Activated naive CD4-positive, alpha-beta T cell (primary cell): ENCODE measurements around the gene IRS2.
"Not testable (repeated sequence)": the region's sequence is repeated elsewhere in the genome, so short reads cannot be mapped to it uniquely, and the experiment has no call there.

Experiments used
- DNase-seq, 4 experiments: peaks; one replicate each; lab custom pipeline; 2025; lab: John Stamatoyannopoulos, UW

IRS2 gene

DNA sequence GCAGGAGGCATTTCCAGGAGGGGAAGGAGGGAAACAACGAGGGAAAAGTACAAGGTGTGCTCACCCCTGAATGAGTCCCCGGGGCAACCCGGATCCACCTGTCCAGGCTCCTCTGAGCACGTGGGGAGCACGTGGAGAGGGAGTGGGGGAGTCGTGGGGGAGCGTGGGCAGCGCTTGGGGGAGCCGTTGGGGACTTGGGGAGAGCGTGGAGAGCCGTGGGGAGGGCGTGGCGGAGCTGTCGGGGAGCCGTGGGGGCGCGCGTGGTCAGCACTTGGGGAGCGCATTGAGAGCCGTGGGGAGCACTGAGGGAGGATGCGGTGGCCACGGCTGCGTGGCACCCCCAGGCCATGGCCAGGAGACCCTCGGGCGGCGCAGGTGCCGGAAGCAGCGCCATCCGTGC is 52.8 kb downstream of the IRS2 start:
- DNase-seq = no peak

DNA sequence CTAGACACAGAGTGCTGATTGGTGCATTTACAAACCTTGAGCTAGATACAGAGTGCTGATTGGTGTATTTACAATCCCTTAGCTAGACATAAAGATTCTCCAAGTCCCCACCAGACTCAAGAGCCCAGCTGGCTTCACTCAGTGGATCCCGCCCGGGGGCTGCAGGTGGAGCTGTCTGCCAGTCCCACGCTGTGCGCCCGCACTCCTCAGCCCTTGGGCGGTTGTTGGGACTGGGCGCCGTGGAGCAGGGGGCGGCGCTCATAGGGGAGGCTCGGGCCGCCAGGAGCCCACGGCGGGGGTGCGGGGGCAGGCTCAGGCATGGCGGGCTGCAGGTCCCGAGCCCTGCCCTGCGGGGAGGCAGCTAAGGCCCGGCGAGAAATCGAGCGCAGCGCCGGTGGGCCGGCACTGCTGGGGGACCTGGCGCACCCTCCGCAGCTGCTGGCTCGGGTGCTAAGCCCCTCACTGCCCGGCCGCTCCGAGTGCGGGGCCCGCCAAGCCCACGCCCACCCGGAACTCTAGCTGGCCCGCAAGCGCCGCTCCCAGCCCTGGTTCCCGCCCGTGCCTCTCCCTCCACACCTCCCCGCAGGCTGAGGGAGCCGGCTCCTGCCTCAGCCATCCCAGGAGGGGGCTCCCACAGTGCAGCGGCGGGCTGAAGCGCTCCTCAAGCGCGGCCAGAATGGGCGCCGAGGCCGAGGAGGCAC is 53.8 kb downstream of the IRS2 start:
- not testable (repeated sequence) for DNase-seq

DNA sequence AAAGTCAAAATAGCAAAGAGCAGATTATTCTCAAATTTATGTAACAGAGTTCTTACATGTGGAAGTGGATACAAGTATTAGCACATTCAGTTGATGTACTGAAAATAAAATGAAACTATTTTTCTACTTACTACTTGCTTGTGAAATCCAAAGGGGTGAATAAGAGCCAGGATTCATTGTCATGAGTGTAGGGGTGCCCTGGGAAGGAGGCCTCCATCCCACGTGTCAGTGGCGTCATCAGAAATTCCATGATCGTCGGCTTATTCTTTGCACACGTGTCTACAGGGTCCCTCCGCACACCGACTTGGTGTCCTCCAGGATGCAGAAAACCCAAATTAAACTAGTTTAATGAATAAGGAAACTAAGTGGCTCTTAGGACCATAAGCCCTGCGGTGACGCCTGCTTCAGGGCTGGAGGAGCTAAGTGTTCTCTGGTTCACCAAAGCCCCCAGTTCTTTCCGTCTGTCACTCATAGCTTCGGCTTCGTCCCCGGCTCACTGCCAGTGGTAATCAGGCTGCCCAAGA is 55.5 kb downstream of the IRS2 start:
- no peak for DNase-seq

DNA sequence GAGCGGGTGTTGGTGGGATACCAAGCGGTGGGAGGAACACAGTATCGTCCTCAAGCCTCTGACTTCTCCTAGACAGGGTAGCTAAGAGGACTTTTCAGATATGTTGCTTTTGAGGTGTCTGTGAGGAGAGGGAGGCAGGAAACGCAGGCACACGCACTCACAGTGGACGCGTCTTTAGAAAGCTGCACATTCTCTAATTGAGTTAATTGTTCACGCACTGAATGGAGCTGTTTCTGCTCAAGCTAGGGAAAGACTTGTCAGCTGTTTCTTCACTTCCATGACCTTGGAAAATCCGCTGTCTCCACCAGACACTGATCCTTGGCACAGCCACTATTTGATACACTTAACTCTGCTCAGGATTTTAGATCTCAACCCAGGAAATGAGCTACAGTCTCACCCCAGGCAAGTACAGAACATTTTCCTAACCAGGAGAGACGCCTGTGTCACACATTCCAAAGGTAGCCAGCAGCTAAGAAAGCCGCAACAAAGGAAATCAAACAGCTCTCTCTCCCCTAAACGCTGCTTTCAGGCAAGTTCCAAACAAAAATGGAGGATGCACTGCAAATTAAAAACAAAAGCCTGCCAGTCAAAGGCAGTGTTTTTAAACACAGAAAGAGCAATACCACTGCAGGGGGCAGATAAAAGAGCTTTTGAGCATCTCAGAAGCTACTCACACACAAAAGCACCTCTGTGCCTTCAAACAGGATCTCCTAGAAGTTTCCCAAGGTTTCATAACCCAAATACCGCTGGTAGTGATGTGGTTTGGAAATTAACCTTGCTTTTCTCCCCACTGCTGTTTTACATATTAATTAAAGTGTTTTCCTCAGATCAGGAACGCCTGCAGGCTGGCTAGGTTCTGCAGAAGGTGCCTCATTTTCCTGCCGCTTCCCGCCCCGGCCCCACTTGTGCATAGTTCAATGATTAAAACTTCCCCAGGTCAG is 57.3 kb downstream of the IRS2 start:
- DNase-seq = no peak

DNA sequence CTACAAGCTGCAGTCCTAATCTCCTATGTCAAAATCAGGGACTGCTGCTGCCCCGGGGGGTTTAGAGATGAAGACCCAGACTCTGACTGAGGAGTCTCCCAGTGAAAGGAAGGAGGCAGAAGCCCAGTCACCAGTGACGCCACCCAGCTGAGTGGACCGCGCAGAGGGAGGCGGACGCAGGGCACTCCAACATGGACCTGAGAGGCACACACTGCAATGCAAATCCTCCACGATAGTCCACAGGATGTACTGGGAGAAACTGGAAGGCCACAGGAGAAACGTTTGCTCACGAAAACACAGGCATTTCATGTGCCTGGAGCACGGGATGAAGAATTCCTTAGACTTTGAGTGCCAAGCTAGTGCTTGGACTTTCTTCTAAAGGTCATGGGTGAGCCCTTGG is 58.3 kb downstream of the IRS2 start:
- no peak for DNase-seq

DNA sequence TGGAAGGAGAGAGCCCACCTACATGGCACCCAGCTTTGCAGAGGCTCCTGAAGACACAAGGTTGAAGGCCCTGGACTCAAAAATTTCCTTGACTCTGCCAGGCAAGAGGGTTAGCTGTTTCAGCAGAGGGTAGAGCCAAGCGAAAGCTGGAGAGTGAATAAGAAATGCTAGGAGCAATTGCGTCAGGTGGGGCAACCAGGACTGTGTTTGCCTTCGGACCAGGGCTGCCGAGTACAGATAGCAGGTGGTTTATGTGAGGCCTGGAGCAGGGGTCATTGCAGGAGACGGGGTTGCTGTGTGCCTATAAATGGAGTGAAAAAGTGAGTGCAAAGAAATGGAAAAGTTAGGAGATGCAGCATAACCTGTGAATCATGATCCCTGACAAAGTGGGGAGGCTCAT is 59.1 kb downstream of the IRS2 start:
- DNase-seq = no peak

DNA sequence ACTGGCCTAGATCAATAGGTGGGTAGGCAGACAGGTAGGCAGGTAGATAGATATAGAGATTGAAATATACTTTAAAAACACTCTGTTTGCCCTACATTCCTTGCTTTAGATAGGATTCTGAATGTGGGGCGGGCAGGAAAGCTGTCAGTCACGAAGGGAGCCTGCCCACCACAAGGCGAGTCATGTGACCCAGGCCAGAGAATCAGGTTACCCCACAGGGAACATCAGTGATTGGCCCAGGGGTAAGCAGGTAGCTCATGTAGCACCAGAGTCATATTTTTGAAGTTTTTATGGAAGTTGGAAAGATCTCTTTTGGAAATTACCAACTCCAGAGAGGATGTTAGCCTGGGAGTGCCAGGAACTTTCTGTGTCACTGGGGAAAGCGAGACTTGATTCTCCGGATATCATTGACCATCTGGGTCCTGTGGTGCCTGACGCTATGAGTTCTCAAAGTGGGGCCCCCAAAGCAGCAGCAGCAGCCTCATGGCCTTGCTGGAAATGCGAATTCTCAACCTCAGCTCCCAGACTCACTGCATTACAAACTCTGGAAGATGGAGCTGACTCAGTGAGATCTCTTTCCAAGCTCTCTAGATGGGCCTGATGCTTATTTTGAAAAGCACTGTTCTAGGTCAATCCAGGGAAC is 60.3 kb downstream of the IRS2 start:
- DNase-seq = no peak

DNA sequence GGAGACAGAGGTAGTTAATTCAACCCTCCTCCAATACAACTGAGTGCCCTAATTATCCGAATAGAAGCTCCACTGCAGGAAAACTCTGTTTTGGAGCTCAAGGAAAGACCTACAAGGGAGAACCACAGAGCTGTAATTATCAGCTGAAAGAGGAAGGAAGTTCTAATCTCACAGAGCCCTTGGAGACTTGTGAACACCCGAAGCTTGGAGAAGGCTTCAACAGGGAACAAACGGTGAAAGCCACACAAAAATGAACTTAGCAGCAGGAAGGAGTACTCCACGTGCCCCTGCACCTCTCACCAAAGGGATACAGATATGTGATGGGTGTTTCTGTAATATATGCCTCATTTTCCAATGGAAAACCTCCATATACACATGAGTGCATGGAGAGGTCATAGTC is 61.1 kb downstream of the IRS2 start:
- no peak for DNase-seq

DNA sequence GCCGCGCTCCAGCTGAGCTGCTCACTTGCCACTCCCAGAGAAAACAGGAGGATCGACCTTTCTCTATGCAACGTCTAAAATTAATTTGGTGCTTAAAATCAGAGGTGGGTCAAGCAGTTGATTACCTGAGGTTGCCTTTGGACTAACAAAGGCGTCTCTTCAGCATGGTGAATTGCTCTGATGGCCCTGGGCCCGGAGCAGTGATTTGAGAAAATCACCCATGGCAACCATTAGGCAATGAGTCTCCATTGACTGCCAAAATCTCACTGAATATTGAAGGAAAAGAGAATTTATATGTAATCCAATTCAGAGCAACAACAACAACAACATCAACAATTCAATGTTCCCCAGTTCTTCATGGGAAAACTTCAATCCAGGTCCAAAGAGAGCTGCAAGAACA is 61.8 kb downstream of the IRS2 start:
- DNase-seq = no peak

DNA sequence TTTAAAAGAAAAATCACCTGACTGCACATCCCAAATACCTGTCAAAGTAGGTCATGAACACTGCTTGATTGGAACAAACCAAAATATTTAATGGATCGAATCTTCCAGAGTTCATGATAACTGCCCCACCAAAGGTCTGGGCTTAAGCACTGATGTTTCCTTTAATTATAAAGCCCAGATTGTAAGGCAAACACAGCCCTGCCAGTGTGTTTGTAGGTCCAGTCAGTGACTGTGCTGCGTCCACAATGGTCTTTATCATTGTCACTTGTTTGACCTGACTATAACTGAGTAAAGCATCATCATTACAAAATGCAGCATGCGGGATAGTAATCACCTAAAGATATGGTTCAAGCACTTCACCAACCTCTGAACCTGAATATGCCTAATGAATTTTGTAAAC is 63.3 kb downstream of the IRS2 start:
- DNase-seq = no peak

DNA sequence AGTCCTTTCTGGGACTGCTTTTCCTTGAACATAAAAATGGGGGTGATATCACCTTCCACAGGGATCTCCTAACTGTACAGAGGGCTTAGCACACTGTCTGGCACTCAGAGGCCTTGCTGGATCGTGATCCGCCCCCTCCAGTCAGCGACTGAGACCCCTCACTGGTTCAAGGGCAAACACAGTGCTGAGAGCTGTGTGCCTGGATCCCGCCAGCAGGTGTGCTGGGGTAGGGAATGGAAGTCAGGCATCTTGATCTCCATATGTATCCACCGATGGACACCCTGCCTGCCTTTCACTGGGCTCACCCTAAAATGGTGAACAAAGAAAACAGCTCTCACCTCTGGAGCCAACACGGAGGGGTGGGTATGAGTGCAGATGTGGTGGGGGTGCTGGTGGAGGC is 64.3 kb downstream of the IRS2 start:
- DNase-seq = no peak

DNA sequence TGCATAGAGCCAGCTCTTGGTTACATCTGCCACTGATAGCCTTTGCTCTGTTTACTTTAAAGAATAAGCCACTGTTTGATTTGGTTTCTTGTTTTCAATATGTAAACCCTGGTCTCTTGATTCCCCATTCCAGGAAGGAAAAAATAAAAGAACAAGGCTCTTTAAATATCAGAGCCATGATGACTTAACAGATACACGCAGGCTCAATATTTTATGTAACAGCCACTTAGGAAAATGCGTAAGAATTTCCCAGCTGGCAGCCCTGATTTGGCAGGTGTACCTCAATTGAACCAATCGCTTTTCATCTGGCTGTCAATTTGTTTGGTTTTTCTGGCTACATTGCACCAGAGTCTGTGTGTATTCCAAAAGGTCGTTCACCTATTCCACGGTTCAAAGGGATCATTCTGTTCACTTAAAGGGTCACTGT is 65.6 kb downstream of the IRS2 start:
- no peak for DNase-seq

DNA sequence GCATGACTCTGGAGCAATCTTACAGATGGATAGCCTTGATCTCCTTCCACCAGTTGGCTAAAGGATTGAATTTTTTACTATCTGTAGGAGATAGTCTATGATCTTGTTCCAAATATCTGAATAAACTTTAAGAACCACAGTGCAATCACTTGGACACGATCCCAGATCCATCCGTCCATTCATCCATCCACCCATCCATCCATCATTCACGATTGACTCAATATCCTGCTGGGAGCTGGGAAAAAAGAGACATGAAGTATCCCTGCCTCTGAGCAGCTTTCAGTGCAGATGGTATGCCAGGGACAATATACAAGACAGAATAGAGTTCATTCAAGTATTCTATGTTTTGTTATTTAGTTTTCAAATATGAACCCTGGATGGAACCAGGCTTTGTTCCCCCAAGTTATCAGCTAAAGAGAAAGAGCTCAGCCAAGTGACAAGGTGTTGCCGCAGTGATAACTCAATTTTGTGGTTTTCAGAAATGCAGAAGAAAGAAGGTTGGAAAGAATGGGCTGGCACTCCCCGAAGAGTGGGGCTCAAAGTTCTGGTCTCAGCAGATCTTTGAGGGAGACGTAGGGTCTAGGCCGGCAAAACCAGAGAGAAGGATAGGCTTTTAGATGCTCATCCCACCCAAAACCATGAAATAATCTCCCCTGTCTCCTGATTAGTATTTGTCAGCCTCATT is 66.3 kb downstream of the IRS2 start:
- no peak for DNase-seq

DNA sequence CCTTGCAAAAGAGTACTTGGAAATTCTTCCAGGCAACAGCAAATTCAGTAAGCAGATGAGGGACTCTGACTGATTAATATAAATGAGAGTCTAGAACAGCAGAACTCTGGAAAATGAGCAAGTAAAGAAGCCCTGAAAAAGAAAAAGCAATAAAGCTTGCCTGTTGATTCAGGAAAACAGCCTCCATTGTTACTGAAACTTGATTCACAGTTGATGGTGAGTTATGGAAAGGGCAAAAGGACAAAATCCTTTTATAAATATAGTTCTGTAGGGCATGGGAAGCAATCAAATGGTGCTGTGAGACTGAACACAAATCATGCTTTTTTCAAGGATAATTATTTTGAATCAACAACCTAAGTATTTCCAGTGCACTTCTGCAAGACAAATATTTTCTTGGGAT is 67.7 kb downstream of the IRS2 start:
- no peak for DNase-seq

DNA sequence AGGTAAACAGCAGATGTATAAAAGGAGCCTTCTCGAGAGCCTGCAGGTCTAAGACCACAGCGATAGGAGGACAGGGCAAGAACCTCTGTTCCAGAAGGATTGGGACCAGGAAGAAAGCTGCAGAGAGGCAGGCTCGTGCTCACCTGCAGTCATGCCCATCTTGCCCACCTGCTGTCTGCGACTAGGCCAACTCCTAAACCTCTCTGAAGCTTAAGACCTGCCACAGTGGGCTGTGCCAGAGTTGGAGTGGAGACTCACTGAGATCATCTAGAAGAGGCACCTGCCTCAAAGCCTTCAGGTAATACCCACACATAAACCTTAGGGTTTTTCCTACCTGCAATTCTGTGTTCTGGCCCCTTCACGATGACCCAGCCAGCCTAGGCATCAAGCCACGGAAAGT is 68.7 kb downstream of the IRS2 start:
- no peak for DNase-seq

DNA sequence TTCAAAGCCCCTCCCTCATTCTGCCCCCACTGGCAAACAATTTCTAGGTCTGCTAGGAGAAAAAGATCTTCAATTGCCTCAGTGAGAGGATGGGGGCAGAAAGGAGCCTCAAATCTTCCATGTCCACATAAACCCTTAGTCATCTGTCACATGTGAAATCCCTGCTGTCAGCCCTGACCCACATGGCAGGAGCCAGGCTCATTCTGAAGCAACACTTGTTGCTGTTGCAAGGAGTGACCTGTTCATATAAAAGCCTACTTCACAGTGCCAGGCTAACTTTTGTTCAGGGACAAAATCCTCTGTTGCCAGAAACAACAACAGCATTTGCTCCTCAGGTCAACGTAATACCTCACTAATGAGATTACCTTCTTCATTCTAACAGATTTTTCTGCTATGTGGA is 70.5 kb downstream of the IRS2 start:
- no peak for DNase-seq

DNA sequence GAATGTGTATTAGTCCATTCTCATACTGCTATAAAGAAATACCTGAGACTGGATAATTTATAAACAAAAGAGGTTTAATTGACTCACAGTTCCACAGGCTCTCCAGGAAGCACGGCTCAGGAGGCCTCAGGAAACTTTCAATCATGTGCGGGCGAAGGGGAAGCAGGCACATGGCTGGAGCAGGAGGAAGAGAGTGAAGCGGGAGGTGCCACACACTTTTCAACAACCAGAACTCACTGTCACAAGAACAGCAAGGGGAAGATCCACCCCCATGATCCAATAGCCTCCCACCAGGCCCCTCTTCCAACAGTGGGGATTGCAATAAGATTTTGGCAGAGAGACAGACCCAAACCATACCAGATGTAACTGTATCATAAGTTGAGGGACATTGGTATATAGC is 72.7 kb downstream of the IRS2 start:
- DNase-seq = no peak

DNA sequence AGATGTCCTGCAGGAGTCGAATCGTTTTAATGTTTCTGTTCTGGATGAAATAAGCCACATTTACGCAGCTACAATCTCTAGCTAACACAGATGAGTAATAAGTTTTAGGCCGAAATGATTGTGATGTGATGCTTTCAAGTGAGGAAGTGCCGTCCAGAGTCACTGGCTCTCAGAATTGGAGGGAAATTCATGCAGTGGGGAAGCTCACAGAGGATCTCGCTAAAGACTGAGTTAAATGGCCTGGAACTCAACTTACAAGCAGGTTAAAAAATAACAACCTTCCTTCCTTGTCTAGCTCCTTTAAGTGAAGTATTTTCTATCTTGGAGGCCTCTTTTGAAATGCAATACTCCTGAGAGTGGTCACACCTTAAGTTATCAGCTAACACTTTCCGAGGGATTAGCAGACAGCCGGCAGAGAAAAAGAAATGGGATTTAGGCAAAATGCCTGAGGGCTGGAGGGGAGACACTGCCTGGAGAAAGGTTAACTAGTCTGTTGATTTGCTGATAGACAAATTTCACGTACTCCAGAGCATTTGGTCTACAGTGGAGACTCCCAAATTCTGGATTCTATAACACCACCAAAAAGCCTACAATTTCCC is 74.2 kb downstream of the IRS2 start:
- no peak for DNase-seq

DNA sequence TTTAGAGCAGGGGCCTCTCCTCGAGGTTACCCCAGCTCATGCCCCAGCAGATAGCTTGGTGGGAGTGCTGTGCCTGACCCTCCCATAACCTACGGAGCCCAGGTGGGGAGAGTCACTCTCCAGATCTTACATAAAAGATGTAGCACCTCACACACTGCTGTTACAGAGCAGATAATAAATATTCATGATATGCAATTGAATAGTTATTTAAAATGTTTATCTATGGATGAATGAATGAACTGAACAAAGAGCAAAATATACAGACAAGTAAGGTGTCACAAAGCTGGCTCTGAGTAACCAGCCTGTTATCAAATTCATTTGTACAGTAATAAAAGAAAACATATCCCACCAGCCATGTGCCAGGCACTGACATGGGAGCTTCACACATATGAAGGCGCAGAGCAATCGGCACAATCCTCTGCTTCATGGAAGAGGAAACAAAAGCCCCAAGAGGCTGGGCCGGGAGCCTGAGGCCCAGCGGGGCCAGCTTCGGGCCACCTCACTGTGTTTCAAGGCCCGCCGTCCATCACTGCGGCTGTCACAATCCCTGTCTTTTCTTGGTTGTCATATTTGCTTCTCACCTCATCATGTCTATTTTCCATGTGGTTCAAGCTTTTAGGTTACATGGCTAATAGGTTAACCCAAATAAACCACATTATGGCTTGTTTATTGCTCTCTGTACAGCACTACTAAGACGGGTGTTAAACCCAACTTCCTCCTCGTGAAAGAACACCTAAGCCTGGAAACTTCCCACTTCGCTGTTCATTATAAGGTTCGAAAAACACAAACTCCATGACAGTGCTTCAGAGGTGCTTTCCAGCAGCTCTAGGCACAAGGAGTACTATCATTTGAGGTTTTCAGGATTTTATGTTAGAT is 78.4 kb downstream of the IRS2 start:
- DNase-seq = no peak

DNA sequence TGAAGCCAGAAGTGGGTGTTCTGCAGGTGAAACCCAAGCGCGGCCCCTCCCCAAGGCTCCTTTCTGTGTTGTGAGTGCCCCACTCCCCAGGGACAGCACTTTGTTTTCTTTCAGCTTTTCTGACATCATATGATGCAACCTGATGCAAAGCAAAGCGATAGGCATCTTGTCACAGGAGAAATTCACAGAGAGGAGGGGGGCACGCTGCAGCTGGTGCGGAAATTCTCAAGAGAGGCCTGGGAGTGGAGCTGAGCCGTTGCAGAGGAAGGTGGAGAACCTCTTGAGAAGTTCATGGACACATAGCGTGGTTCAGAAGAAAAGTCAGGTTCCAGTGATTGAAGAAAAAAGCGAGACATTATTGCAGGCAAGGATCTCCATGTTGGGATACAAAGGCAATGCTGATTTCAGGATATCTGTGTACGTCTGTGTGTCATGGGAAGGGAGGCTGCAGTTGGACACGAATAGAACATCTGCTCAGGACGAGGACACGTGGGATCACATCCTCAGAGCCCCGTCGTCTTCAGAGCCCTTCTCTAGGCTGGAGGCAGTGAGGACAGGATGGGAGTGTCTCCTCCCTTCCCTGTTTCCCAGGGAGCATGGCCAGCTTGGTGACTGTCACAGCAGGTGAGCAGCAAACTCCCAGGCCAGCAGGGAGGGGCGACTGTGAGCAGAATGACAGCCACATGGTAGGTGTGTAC is 79.2 kb downstream of the IRS2 start:
- DNase-seq = no peak
